ENCODE data around the gene EXOC3L2.

EXOC3L2 gene

DNA sequence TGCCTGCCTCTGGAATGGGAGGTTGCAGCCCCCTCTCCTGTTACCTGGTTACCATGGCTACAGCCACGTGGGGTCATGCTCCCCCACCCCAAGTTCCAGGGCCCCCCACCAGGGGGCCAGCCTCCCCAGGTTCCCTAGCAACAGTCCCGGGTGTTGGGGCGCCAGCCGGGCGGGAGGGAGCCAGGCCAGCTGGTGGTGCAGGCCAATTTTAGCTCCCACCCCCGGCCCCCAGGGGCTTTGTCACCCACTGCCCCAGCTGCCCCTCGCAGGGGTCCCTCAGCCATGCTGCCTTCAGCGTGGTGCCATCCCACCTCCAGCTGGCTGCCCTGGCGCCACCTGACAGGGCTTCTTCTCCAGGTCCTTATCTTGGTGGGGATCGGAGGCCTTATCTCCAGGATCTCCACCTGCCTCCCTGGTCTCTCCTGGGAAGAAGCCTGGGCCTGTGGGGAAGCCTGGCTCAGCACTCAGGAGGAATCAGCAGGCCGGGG is 8.9 kb upstream of the EXOC3L2 start:
- TF ChIP-seq FOXP2 (optimal IDR thresholded peaks at IDR 0.05; ENCODE audit: borderline replicate concordance, extremely low read depth, extremely low read length, insufficient read depth) (no peak), SIN3A (IDR thresholded peaks at IDR 0.05; ENCODE audit: borderline replicate concordance, insufficient read depth, low read length) (no peak), POLR2AphosphoS5 (IDR thresholded peaks at IDR 0.05; ENCODE audit: low read depth, low read length) (no peak), TAF1 (IDR thresholded peaks at IDR 0.05; ENCODE audit: borderline replicate concordance, insufficient read depth, low read length) (no peak)
- TF ChIP-seq, protein P1, sequence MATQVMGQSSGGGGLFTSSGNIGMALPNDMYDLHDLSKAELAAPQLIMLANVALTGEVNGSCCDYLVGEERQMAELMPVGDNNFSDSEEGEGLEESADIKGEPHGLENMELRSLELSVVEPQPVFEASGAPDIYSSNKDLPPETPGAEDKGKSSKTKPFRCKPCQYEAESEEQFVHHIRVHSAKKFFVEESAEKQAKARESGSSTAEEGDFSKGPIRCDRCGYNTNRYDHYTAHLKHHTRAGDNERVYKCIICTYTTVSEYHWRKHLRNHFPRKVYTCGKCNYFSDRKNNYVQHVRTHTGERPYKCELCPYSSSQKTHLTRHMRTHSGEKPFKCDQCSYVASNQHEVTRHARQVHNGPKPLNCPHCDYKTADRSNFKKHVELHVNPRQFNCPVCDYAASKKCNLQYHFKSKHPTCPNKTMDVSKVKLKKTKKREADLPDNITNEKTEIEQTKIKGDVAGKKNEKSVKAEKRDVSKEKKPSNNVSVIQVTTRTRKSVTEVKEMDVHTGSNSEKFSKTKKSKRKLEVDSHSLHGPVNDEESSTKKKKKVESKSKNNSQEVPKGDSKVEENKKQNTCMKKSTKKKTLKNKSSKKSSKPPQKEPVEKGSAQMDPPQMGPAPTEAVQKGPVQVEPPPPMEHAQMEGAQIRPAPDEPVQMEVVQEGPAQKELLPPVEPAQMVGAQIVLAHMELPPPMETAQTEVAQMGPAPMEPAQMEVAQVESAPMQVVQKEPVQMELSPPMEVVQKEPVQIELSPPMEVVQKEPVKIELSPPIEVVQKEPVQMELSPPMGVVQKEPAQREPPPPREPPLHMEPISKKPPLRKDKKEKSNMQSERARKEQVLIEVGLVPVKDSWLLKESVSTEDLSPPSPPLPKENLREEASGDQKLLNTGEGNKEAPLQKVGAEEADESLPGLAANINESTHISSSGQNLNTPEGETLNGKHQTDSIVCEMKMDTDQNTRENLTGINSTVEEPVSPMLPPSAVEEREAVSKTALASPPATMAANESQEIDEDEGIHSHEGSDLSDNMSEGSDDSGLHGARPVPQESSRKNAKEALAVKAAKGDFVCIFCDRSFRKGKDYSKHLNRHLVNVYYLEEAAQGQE (IDR thresholded peaks at IDR 0.05; ENCODE audit: insufficient read depth in 1 of 2, low read depth in 2 of 2, low read length in 2 of 2): no peak

GRCh38 chr19:45253396-45254027 is 8.3 kb upstream of the EXOC3L2 start:
- TF ChIP-seq TAF1 (IDR thresholded peaks at IDR 0.05; ENCODE audit: borderline replicate concordance, insufficient read depth, low read length): no peak

- TF ChIP-seq TAF1 (IDR thresholded peaks at IDR 0.05; ENCODE audit: borderline replicate concordance, insufficient read depth, low read length): no peak
- TF ChIP-seq, protein P1 (IDR thresholded peaks at IDR 0.05; ENCODE audit: insufficient read depth in 1 of 2, low read depth in 2 of 2, low read length in 2 of 2): no peak
- TF ChIP-seq SIN3A (IDR thresholded peaks at IDR 0.05; ENCODE audit: borderline replicate concordance, insufficient read depth, low read length): no peak
- no peak for TF ChIP-seq FOXP2 (optimal IDR thresholded peaks at IDR 0.05; ENCODE audit: borderline replicate concordance, extremely low read depth, extremely low read length, insufficient read depth)
Observed at GRCh38 chr19:45251452-45252354, 6.5 kb upstream of the EXOC3L2 start.

GRCh38 chr19:45250832-45251451 is 5.7 kb upstream of the EXOC3L2 start, which contains the start of gene MARK4:
TSS of gene MARK4 (plus strand) at chr19:45251271. CDS start at chr19:45251589, 318 bp downstream.
- TF ChIP-seq FOXP2 (optimal IDR thresholded peaks at IDR 0.05; ENCODE audit: borderline replicate concordance, extremely low read depth, extremely low read length, insufficient read depth) (no peak), POLR2AphosphoS5 (IDR thresholded peaks at IDR 0.05; ENCODE audit: low read depth, low read length) (peak; percentile 19; the same call in 1 of the 2 replicates)

GRCh38 chr19:45250216-45250831 is 5.1 kb upstream of the EXOC3L2 start:
- no peak for TF ChIP-seq SIN3A (IDR thresholded peaks at IDR 0.05; ENCODE audit: borderline replicate concordance, insufficient read depth, low read length)
- no peak for TF ChIP-seq FOXP2 (optimal IDR thresholded peaks at IDR 0.05; ENCODE audit: borderline replicate concordance, extremely low read depth, extremely low read length, insufficient read depth)
- no peak for TF ChIP-seq TAF1 (IDR thresholded peaks at IDR 0.05; ENCODE audit: borderline replicate concordance, insufficient read depth, low read length)
- TF ChIP-seq, protein P1 (IDR thresholded peaks at IDR 0.05; ENCODE audit: insufficient read depth in 1 of 2, low read depth in 2 of 2, low read length in 2 of 2): no peak

Data from PFSK-1 (cell line).